GM12892 (cell line): ENCODE results near the gene NDUFS4.

Experiments used
- POLR2A ChIP-seq: IDR thresholded peaks from 2 replicates; pipeline ENCODE4 v1.6.1; 2011; ENCODE audit warnings: low read depth, low read length, control low read depth
- POLR2AphosphoS5 ChIP-seq: IDR thresholded peaks from 2 replicates; pipeline ENCODE4 v1.6.1; 2011; ENCODE audit warnings: low read depth, low read length, control low read depth
- TAF1 ChIP-seq: IDR thresholded peaks from 2 replicates; pipeline ENCODE4 v1.6.1; 2011; ENCODE audit warnings: low read depth, mild to moderate bottlenecking, control low read depth, low read length, borderline replicate concordance

GRCh38 chr5:53575101-53575500, 14.7 kb downstream of the NDUFS4 start:
- TF ChIP-seq POLR2A (no peak), POLR2AphosphoS5 (no peak), TAF1 (no peak)
